ENCODE results near the gene HS2ST1. TPM values are rescaled to one million over a fixed set of nuclear protein-coding genes. Genes with fewer than 3 reads are reported as not detected.
A peak's percentile ranks its signal among the peaks of the same experiment; 100 is the strongest.

Gene HS2ST1
- total RNA-seq, 1 experiment from 2014 or later, result 57.2 TPM

DNA sequence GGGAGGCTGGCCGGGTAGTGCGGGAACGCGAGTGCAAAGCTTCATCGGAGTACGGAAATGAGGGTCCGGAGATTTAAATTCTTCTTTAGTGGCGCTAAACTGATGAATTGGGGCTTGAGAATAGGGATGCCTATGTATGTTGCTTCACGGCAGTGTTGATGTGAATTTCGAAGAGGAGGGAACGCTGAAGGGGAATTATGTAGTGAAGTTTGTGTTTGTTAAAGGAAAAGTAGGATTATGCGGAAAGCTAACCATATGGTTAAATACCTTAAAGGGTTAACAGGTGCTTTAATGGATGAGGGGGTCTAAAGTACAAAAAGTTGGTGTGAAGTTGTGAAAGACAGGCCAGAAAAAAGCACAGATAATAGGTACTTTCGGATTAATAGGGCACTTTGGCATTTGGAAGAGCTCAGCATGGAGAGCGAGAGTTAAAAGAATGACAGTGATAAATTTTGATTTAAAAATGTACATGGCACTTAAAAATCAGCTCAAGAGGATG lies 1.4 kb downstream of the HS2ST1 start:
- peak overlapping the region; percentile 81 for H3K4me3 ChIP-seq (ENCODE audit: low read depth, low read length)
- H3K27ac Mint-ChIP-seq (ENCODE audit: unreplicated experiment), result no peak overlapping the region
- H3K4me3 Mint-ChIP-seq (ENCODE audit: unreplicated experiment), result no peak overlapping the region
- no peaks in the 10 kb centered on the region for H3K27me3 Mint-ChIP-seq (ENCODE audit: insufficient read depth, unreplicated experiment)
- TSS peak; percentile 17 for BruUV-seq (replicated peaks)
- DNase-seq, result no peak
- ChIA-PET POLR2A (interaction anchor here (1.0 kb wide), 2 partner anchors 210 to 212 kb away, joined by 3 read pairs; no protein-coding TSS in a partner anchor), CTCF (interaction anchor here (0.8 kb wide), 1 partner anchor 212 kb away, joined by 3 read pairs; the partner anchor contains the start of gene SH3GLB1)
- H3K4me1 ChIP-seq, result no peaks in the 10 kb centered on the region; the same call in none of the 2 replicates
- no peaks in the 10 kb centered on the region for H3K9me3 ChIP-seq
- H3K4me1 Mint-ChIP-seq (ENCODE audit: low read depth, unreplicated experiment), result peaks cover 9% of the 10 kb centered on the region
- peaks cover 19% of the 10 kb centered on the region for H3K36me3 Mint-ChIP-seq (ENCODE audit: insufficient read depth, unreplicated experiment)
- no peak for TF ChIP-seq CTCF (IDR thresholded peaks at IDR 0.05; ENCODE audit: insufficient read depth in 1 of 2, low read depth in 1 of 2, low read length in 1 of 2, severe bottlenecking in 1 of 2, unreplicated experiment in 1 of 2)
- no peaks in the 10 kb centered on the region for H3K27me3 ChIP-seq (replicated peaks; ENCODE audit: control insufficient read depth, insufficient read depth, low read length)
- intact Hi-C loops (cut with micrococcal nuclease; ENCODE audit: unreplicated experiment), result loop anchor here (1.0 to 10.0 kb wide), 4 partner anchors 50 to 531 kb away; partner anchors contain the start of gene SH3GLB1
- H3K9me3 Mint-ChIP-seq (ENCODE audit: unreplicated experiment), result no peaks in the 10 kb centered on the region
- no peaks in the 10 kb centered on the region for H3K36me3 ChIP-seq (ENCODE audit: control insufficient read depth, insufficient read depth, low read length)

DNA sequence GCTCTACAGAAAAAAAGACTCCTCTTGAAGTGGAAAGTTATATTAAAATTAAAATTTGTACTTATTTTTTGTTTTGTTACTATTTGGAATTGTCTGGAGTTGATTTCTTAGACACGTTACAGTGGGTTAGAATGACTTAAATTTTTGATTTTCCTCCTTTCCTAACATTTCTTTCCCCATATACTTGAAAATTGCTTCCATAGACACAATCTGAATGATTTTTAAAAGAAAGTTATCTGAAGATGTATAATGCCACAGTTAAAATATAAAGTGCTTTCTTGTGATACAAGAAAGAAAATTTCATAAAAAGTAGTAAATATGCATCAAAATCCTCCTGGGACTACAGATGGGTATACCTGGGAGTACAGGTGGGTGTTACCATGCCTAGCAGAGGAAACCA lies 2.3 kb downstream of the HS2ST1 start:
- intact Hi-C loops (cut with micrococcal nuclease; ENCODE audit: unreplicated experiment), result loop anchor here (10.0 kb wide), 2 partner anchors 212 to 532 kb away; partner anchors contain the start of gene SH3GLB1
- POLR2A ChIA-PET, result no interaction called here

GRCh38 chr1:86922445-86922844 lies 8.0 kb downstream of the HS2ST1 start:
- Mint-ChIP-seq H3K4me3 (ENCODE audit: unreplicated experiment) (no peak overlapping the region), H3K4me1 (ENCODE audit: low read depth, unreplicated experiment) (peaks cover 17% of the 10 kb centered on the region), H3K36me3 (ENCODE audit: insufficient read depth, unreplicated experiment) (peaks cover 44% of the 10 kb centered on the region), H3K27me3 (ENCODE audit: insufficient read depth, unreplicated experiment) (no peaks in the 10 kb centered on the region), H3K9me3 (ENCODE audit: unreplicated experiment) (peaks cover 9% of the 10 kb centered on the region), H3K27ac (ENCODE audit: unreplicated experiment) (no peak overlapping the region)
- peaks cover 8% of the 10 kb centered on the region; the same call in 1 of the 2 replicates for H3K4me1 ChIP-seq
- H3K36me3 ChIP-seq (ENCODE audit: control insufficient read depth, insufficient read depth, low read length), result no peaks in the 10 kb centered on the region
- POLR2A ChIA-PET, result no interaction called here
- intact Hi-C loops (cut with micrococcal nuclease; ENCODE audit: unreplicated experiment), result no loop called here
- H3K9me3 ChIP-seq, result peaks cover 28% of the 10 kb centered on the region
- no peaks in the 10 kb centered on the region for H3K27me3 ChIP-seq (replicated peaks; ENCODE audit: control insufficient read depth, insufficient read depth, low read length)
- DNase-seq, result no peak
- TF ChIP-seq CTCF (IDR thresholded peaks at IDR 0.05; ENCODE audit: insufficient read depth in 1 of 2, low read depth in 1 of 2, low read length in 1 of 2, severe bottlenecking in 1 of 2, unreplicated experiment in 1 of 2), result no peak
- BruUV-seq (replicated peaks), result no TSS peak
- CTCF ChIA-PET, result no interaction called here
- H3K4me3 ChIP-seq (ENCODE audit: low read depth, low read length), result no peak overlapping the region

More for the DNA sequence above, 2.3 kb downstream of the HS2ST1 start:
- Histone ChIP-seq H3K9me3 (0 out of 2 replicates have a peak, but pooled peaks cover 2% of the 10 kb centered on the region), H3K4me3 (ENCODE audit: low read depth, low read length) (peak overlapping the region; percentile 4; the same call in 1 of the 2 replicates), H3K4me1 (no peaks in the 10 kb centered on the region; the same call in none of the 2 replicates), H3K27me3 (replicated peaks; ENCODE audit: control insufficient read depth, insufficient read depth, low read length) (no peaks in the 10 kb centered on the region), H3K36me3 (ENCODE audit: control insufficient read depth, insufficient read depth, low read length) (no peaks in the 10 kb centered on the region)
- no TSS peak for BruUV-seq (replicated peaks)
- Mint-ChIP-seq H3K9me3 (ENCODE audit: unreplicated experiment) (no peaks in the 10 kb centered on the region), H3K27me3 (ENCODE audit: insufficient read depth, unreplicated experiment) (no peaks in the 10 kb centered on the region), H3K36me3 (ENCODE audit: insufficient read depth, unreplicated experiment) (peaks cover 14% of the 10 kb centered on the region), H3K4me1 (ENCODE audit: low read depth, unreplicated experiment) (no peaks in the 10 kb centered on the region), H3K27ac (ENCODE audit: unreplicated experiment) (no peak overlapping the region), H3K4me3 (ENCODE audit: unreplicated experiment) (no peak overlapping the region)
- DNase-seq, result no peak
- TF ChIP-seq CTCF (IDR thresholded peaks at IDR 0.05; ENCODE audit: insufficient read depth in 1 of 2, low read depth in 1 of 2, low read length in 1 of 2, severe bottlenecking in 1 of 2, unreplicated experiment in 1 of 2), result no peak
- CTCF ChIA-PET, result no interaction called here

Data from Caco-2 (cell line).